ENCODE measurements around the gene SLC6A1.

GRCh38 chr3:11045536-11045935 is 53.0 kb downstream of the SLC6A1 start:
- TF ChIP-seq POLR2A (IDR thresholded peaks at IDR 0.05; ENCODE audit: low read depth, low read length) (no peak), POLR2AphosphoS5 (IDR thresholded peaks at IDR 0.05; ENCODE audit: low read depth, low read length) (no peak)
